Liver (tissue), 9 donors: Measurements from ENCODE around the gene ANO4. TPM values are rescaled to one million over a fixed set of nuclear protein-coding genes. Genes with fewer than 3 reads are reported as not detected.

Source experiments
- DNase-seq: peaks from one replicate; pipeline ENCODE4 v3.0.0-alpha.2; 2017; ENCODE audit warnings: low spot score
- H3K27ac ChIP-seq, 2 donors: one replicate each; pipeline ENCODE4 v1.7.0; 2013; ENCODE audit warnings: inconsistent platforms in 2 of 2, low read length in 2 of 2, control low read depth in 1 of 2, low read depth in 1 of 2, mild to moderate bottlenecking in 1 of 2
- H3K27me3 ChIP-seq, 4 donors: one replicate each; pipeline versions ENCODE4 v1.6.1 to v1.7.0; 2013; ENCODE audit warnings: low read length in 3 of 4, inconsistent platforms in 1 of 4, mild to moderate bottlenecking in 1 of 4, moderate library complexity in 1 of 4; ENCODE audit not compliant: control insufficient read depth in 4 of 4, insufficient read depth in 4 of 4
- H3K36me3 ChIP-seq, 4 donors: one replicate each; pipeline versions ENCODE4 v1.6.1 to v1.7.0; 2013; ENCODE audit warnings: low read length in 3 of 4, mild to moderate bottlenecking in 3 of 4, low read depth in 1 of 4, moderate library complexity in 1 of 4; ENCODE audit not compliant: control insufficient read depth in 4 of 4, insufficient read depth in 3 of 4
- H3K4me1 ChIP-seq, 4 donors: one replicate each; pipeline versions ENCODE4 v1.6.1 to v1.7.0; 2013; ENCODE audit warnings: low read length in 3 of 4, mild to moderate bottlenecking in 3 of 4, moderate library complexity in 1 of 4; ENCODE audit not compliant: control insufficient read depth in 4 of 4, insufficient read depth in 4 of 4
- H3K4me3 ChIP-seq, 3 donors: one replicate each; pipeline versions ENCODE4 v1.6.1 to v1.7.0; 2013; ENCODE audit warnings: low read length in 3 of 3, control low read depth in 1 of 3, low read depth in 1 of 3, mild to moderate bottlenecking in 1 of 3
- H3K9ac ChIP-seq, 2 donors: one replicate each; pipeline ENCODE4 v1.7.0; 2013; ENCODE audit warnings: low read length in 2 of 2, mild to moderate bottlenecking in 2 of 2, moderate library complexity in 2 of 2, control low read depth in 1 of 2, low read depth in 1 of 2
- H3K9me3 ChIP-seq, 4 donors: one replicate each; pipeline versions ENCODE4 v1.6.1 to v1.7.0; 2013; ENCODE audit warnings: low read length in 3 of 4; ENCODE audit not compliant: control insufficient read depth in 4 of 4
- ATF3 ChIP-seq: IDR thresholded peaks from 2 replicates; pipeline ENCODE4 v1.6.1; 2016; ENCODE audit warnings: antibody characterized with exemption
- CTCF ChIP-seq: fragments of 150-350 bp; IDR thresholded peaks from 2 replicates; pipeline ENCODE4 v1.5.1; 2017; ENCODE audit warnings: improper control_type of control experiment, low read depth, low read length; ENCODE audit not compliant: missing input control
- EGR1 ChIP-seq, 2 donors: IDR thresholded peaks; 2 replicates each; pipeline ENCODE4 v1.6.1; 2016 to 2018; ENCODE audit warnings: antibody characterized with exemption in 2 of 2, low read depth in 2 of 2
- FOXA2 ChIP-seq: IDR thresholded peaks from 2 replicates; pipeline ENCODE4 v1.6.1; 2016; ENCODE audit warnings: antibody characterized with exemption
- HNF4A ChIP-seq, 2 donors: conservative IDR thresholded peaks; 2 replicates each; pipeline ENCODE4 v1.6.1; 2016; ENCODE audit warnings: antibody characterized with exemption in 2 of 2, mild to moderate bottlenecking in 2 of 2
- HNF4G ChIP-seq: IDR thresholded peaks from 2 replicates; pipeline ENCODE4 v1.6.1; 2016; ENCODE audit warnings: antibody characterized with exemption
- JUND ChIP-seq, 2 donors: IDR thresholded peaks; 2 replicates each; pipeline ENCODE4 v1.6.1; 2016; ENCODE audit warnings: antibody characterized with exemption in 2 of 2
- MAX ChIP-seq: IDR thresholded peaks from 2 replicates; pipeline ENCODE4 v1.6.1; 2016; ENCODE audit warnings: antibody characterized with exemption
- NR2F2 ChIP-seq: IDR thresholded peaks from 2 replicates; pipeline ENCODE4 v1.6.1; 2016; ENCODE audit warnings: antibody characterized with exemption
- REST ChIP-seq: IDR thresholded peaks from 2 replicates; pipeline ENCODE4 v1.6.1; 2016; ENCODE audit warnings: antibody characterized with exemption, mild to moderate bottlenecking
- RXRA ChIP-seq, 2 donors: IDR thresholded peaks; 2 replicates each; pipeline ENCODE4 v1.6.1; 2017 to 2018; ENCODE audit warnings: antibody characterized with exemption in 2 of 2, mild to moderate bottlenecking in 1 of 2
- SP1 ChIP-seq: IDR thresholded peaks from 2 replicates; pipeline ENCODE4 v1.6.1; 2018; ENCODE audit warnings: antibody characterized with exemption, mild to moderate bottlenecking
- YY1 ChIP-seq: IDR thresholded peaks from 2 replicates; pipeline ENCODE4 v1.6.1; 2016; ENCODE audit warnings: antibody characterized with exemption, mild to moderate bottlenecking
- ZBTB33 ChIP-seq: IDR thresholded peaks from 2 replicates; pipeline ENCODE4 v1.6.1; 2016; ENCODE audit warnings: antibody characterized with exemption
- WGBS: extraction: QIAGEN DNeasy Blood & Tissue Kit; methylation state at CpG from one replicate; pipeline ENCODE4 v1.1.7; 2013; 5-methylcytosine and 5-hydroxymethylcytosine counted together
- polyA plus RNA-seq, 2 donors: library from polyadenylated mRNA; stranded (reverse) in 1 of 2; unstranded in 1 of 2; fragments of 200-250 nt in 1 of 2; fragments of >200 nt in 1 of 2; fragmentation: Nextera tagmentation in 1 of 2; extraction: Ambion mirVana in 1 of 2; gene quantifications; one replicate each; pipeline versions ENCODE4 v1.2.1 to v1.2.3, GENCODE V29; 2013 to 2015
- total RNA-seq, 2 donors: library from RNA; depleted of rRNA; stranded (reverse); fragments of >200 nt; gene quantifications; one replicate each; pipeline ENCODE4 v1.2.3, GENCODE V29; 2014
- donor health status: healthy.
- donor health status: healthy.
- donor health status: healthy.
- donor health status: healthy.
- donor health status: healthy.

ANO4 gene
- total and polyA plus RNA-seq, 4 donors: 0.08 to 2.2 (median 0.17) TPM; not detected in 1

GRCh38 chr12:100951756-100952155, 157.2 kb downstream of the ANO4 start (continued):
- TF ChIP-seq SP1: no peak

GRCh38 chr12:100953217-100953616, 158.6 kb downstream of the ANO4 start:
- H3K27me3 ChIP-seq: no peaks in the 10 kb centered on the region
- H3K27ac ChIP-seq: no peak overlapping the region
- H3K4me1 ChIP-seq: no peaks in the 10 kb centered on the region
- no peaks in the 10 kb centered on the region for H3K36me3 ChIP-seq
- no peak overlapping the region for H3K9ac ChIP-seq
- no peak for DNase-seq
- no peaks in the 10 kb centered on the region for H3K9me3 ChIP-seq
- TF ChIP-seq REST (no peak), HNF4A (conservative IDR thresholded peaks at IDR 0.05) (no peak), ATF3 (no peak), YY1 (no peak), EGR1 (IDR thresholded peaks at IDR 0.05; ENCODE audit: low read depth in 2 of 2) (no peak), HNF4G (no peak), SP1 (no peak)
- no peak overlapping the region for H3K4me3 ChIP-seq

- Histone ChIP-seq H3K27ac (no peak overlapping the region), H3K36me3 (no peaks in the 10 kb centered on the region), H3K9me3 (no peaks in the 10 kb centered on the region), H3K4me1 (no peaks in the 10 kb centered on the region), H3K9ac (no peak overlapping the region), H3K27me3 (no peaks in the 10 kb centered on the region), H3K4me3 (no peak overlapping the region)
- TF ChIP-seq ZBTB33 (no peak), HNF4G (no peak), FOXA2 (no peak)
- DNase-seq: no peak
- WGBS: 74% methylated on average over 2 of the region's 2 CpGs
Observed at GRCh38 chr12:100953677-100954076, 159.1 kb downstream of the ANO4 start.

- Histone ChIP-seq H3K9ac (no peak overlapping the region), H3K27ac (no peak overlapping the region), H3K4me3 (no peak overlapping the region), H3K27me3 (no peaks in the 10 kb centered on the region), H3K9me3 (no peaks in the 10 kb centered on the region), H3K36me3 (no peaks in the 10 kb centered on the region), H3K4me1 (no peaks in the 10 kb centered on the region)
- WGBS: 96% methylated on average over 3 of the region's 3 CpGs
- DNase-seq: no peak
- TF ChIP-seq FOXA2 (no peak), CTCF (no peak), REST (no peak), RXRA (IDR thresholded peaks at IDR 0.05) (no peak), MAX (no peak), HNF4G (no peak), SP1 (no peak), EGR1 (IDR thresholded peaks at IDR 0.05; ENCODE audit: low read depth in 2 of 2) (no peak), JUND (IDR thresholded peaks at IDR 0.05) (no peak), NR2F2 (no peak)
Observed at GRCh38 chr12:100954118-100954517, 159.5 kb downstream of the ANO4 start.
